ENCODE results near the gene KCNK7. TPM values are rescaled to one million over a fixed set of nuclear protein-coding genes. Genes with fewer than 3 reads are reported as not detected.

KCNK7 gene
- total and polyA plus RNA-seq, 2 experiments from 2014 or later: 0.60 TPM; not detected in 1

- Histone ChIP-seq H4K20me1 (replicated peaks; ENCODE audit: insufficient read depth) (peaks cover 3% of the 10 kb centered on the region; the same call in 1 of the 2 replicates), H3K27me3 (ENCODE audit: insufficient read depth) (peaks cover 72% of the 10 kb centered on the region), H3F3A (replicated peaks; ENCODE audit: low read depth) (peaks cover 15% of the 10 kb centered on the region; the same call in 1 of the 2 replicates), H3K9me2 (ENCODE audit: insufficient read depth) (no peaks in the 10 kb centered on the region), H3K27ac (ENCODE audit: low read depth) (no peak overlapping the region), H3K4me1 (ENCODE audit: insufficient read depth) (peaks cover 13% of the 10 kb centered on the region), H3K36me3 (ENCODE audit: insufficient read depth) (no peaks in the 10 kb centered on the region), H2AFZ (peak overlapping the region; percentile 81; the same call in 1 of the 2 replicates), H3K79me2 (replicated peaks; ENCODE audit: insufficient read depth) (no peaks in the 10 kb centered on the region), H3K4me2 (peak overlapping the region; percentile 88), H3K4me3 (peak overlapping the region; percentile 68)
- ATAC-seq (peak; percentile 4; the same call in 2 of the 3 replicates), DNase-seq (ENCODE audit: low spot score) (peak; percentile 37)
- TF ChIP-seq ZNF114 (CRISPR knock-in tag; IDR thresholded peaks at IDR 0.05) (no peak), ZNF462 (CRISPR knock-in tag; IDR thresholded peaks at IDR 0.05) (no peak), REST (IDR thresholded peaks at IDR 0.05; ENCODE audit: unreplicated experiment) (no peak), ZNF331 (CRISPR knock-in tag; IDR thresholded peaks at IDR 0.05; ENCODE audit: low read depth) (no peak), ETS1 (IDR thresholded peaks at IDR 0.05) (no peak), JUNB (IDR thresholded peaks at IDR 0.05; ENCODE audit: unreplicated experiment) (no peak), CTCF (conservative IDR thresholded peaks at IDR 0.05; ENCODE audit: low read depth in 2 of 2) (no peak), EZH2 (IDR thresholded peaks at IDR 0.05; ENCODE audit: low read depth, unreplicated experiment) (no peak), POLR2AphosphoS5 (IDR thresholded peaks at IDR 0.05; ENCODE audit: low read depth) (no peak), CREB1 (CRISPR knock-in tag; IDR thresholded peaks at IDR 0.05; ENCODE audit: low read depth) (no peak), STAT1 (IDR thresholded peaks at IDR 0.05; ENCODE audit: unreplicated experiment) (no peak), EZH2phosphoT487 (IDR thresholded peaks at IDR 0.05; ENCODE audit: unreplicated experiment) (no peak), NANOG (IDR thresholded peaks at IDR 0.05; ENCODE audit: borderline replicate concordance) (no peak)
- Mint-ChIP-seq H3K27ac (no peak overlapping the region), H3K4me1 (peaks cover 18% of the 10 kb centered on the region), H3K9me3 (no peaks in the 10 kb centered on the region; the same call in 2 of the 3 replicates), H3K27me3 (ENCODE audit: insufficient read depth, low read depth, poor library complexity) (peaks cover 49% of the 10 kb centered on the region), H3K36me3 (ENCODE audit: low read depth) (no peaks in the 10 kb centered on the region; the same call in 2 of the 3 replicates), H3K4me3 (peak overlapping the region; percentile 63)
Observed at GRCh38 chr11:65545853-65546216, 49.8 kb downstream of the KCNK7 start.

Measured in GM23338 (cell line).